Right ventricle myocardium inferior (tissue), 1 donor: ENCODE results near the gene TRMT11. TPM values are rescaled to one million over a fixed set of nuclear protein-coding genes. Genes with fewer than 3 reads are reported as not detected.
"Not testable (repeated sequence)": the region's sequence is repeated elsewhere in the genome, so short reads cannot be mapped to it uniquely, and the experiment has no call there.

Source experiments
- ATAC-seq: fragments of 200-7000 bp; cut with Tn5 transposase; one replicate; pipeline ENCODE4 v1.9.1; 2020; ENCODE audit warnings: mild to moderate bottlenecking, moderate library complexity
- DNase-seq: peaks from one replicate; pipeline ENCODE4 v3.0.0; 2021; ENCODE audit errors: missing footprints
- intact Hi-C: fragments of 100-400 bp; cut with DNase I; formaldehyde crosslinking; loops from one replicate; pipeline ENCODE4 v1.11.0; 2022
- total RNA-seq: library from RNA; stranded (reverse); fragmentation: NEBNext Ultra II Directional; extraction: Animal tissue kit (Norgen Biotek cat#: 25700); gene quantifications from one replicate; pipeline ENCODE4 v1.2.1, GENCODE V29; 2021
- donor health status: DM: no; HTN: yes; CAD: no; lungs with severe emphysema.

TRMT11 gene
- total RNA-seq, 1 donor from 2014 or later, result 8.0 TPM

DNA sequence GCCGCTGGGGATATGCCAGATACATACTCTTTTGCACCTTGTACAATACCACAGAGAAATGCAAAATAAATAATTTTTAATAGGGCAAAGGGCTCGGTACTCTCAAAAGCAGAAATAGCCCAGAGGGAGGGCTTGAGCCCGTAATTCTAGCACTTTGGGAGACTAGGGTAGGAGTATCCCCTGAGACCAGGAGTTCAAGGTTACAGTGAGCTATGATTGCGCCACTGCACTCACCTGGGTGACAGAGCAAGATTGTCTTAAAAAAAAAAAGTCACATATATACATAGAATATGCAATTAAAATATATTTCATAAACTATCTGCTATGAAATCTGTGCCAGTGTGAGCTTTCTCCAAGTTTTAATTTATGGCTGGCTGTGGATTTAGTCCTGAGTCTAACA, 818 bp upstream of the TRMT11 start:
- no peak for DNase-seq
- no peak for ATAC-seq
- intact Hi-C loops, result no loop called here

DNA sequence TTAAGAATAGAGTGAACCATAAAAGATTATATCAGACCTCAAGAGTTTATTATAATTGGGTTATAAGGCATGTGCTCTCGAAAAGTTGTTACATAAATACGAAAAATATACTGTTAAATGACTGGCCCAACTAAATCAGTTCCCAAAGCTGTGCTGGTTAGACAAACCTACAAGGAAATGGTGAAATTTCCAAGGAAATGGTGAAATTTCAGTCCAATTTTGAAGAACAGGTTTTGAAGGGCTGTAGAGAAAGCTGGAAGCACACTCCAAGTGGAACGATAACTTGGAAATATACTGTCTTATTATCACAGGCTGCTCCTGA, 400 bp upstream of the TRMT11 start:
- no peak for ATAC-seq
- DNase-seq, result no peak
- intact Hi-C loops, result no loop called here

DNA sequence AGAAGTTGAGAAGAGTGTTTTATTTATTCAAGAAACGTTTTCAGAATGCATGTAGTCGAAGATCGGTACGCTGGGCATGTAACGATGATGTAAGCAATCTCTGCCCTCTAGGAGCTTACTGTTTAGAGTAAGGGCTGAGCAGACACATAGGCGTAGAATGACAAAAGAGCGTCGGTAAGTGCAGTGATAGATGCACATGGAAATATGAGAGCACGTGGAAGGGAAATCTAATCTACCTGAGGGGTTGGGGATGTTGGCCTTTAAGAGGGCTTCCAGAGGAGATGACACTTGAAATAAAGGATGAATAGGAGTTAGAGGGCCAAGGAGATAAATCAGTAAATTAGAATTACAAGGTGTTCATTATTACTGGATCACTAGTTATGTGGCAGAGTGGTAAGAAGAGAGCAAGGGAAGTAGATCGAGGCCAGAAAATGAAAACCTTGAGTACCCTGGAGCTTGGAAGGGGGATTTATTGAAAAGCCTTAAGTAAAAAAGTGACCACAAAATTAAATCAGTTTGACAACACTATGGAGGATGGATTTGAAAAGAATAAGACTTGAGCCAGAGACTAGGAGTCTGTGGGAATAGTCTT, 782 bp downstream of the TRMT11 start:
- intact Hi-C loops, result no loop called here
- DNase-seq, result no peak
- peak; percentile 12 for ATAC-seq

DNA sequence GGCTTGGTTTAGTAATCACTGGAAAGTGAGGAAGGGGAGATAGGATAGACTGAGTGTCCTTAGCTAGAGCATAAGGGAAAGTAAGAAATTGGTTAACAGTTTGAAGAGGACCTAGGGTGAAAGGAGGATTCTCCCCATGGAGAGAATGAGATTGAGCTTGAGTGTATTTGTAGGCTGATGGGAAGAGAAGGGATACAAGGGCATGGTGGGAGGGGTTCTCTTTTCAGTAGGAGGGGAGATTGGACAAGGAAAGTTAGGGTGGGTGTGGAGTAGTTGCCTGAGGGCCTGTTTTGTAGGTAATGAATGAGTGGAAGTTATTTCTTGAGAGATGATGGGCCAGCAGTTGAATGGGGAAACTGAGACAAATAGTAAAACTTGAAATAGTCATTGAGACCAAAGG, 1.9 kb downstream of the TRMT11 start:
- DNase-seq, result no peak
- no peak for ATAC-seq
- intact Hi-C loops, result no loop called here

DNA sequence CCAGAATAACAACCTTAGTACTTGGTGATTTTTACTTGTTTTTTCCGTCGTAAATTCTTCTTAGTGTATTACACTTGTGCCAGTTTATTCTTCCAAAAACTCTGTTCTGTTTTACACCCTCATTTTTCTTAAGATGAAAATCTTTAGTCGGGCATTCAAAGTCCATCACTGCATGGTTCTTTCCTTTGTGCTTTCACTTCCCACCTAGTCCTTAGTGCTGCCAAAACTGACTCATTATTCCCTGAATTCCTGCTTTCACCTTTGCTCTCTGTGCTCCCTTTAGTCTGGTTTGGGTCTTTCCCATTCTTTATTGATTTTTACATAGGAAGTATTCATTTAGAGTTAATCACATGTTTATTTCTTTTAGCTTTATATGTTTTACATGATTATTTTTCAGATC, 3.3 kb downstream of the TRMT11 start:
- intact Hi-C loops, result no loop called here
- DNase-seq (no peak), ATAC-seq (no peak)

DNA sequence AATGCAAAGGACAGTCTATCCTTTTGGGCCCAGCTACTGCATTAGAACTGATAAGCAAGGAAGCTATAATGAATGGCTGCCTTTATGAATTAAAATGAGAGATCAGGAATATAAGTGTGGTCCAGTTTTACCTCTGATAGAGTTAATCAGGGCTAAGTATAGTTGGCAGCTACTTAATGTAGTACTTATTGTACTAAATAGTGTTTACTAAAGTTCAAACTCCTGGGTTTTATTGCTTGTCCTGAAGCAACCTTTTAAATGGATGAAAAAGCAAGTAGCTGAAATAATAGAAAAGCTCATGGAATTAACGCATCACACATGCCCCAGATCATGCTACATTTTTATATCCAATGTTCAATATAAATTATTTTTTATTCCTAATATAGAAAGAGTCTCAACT, 5.3 kb downstream of the TRMT11 start:
- intact Hi-C loops, result no loop called here
- no peak for ATAC-seq
- DNase-seq, result no peak

GRCh38 chr6:125994670-125995488, 8.5 kb downstream of the TRMT11 start:
- intact Hi-C loops, result no loop called here
- DNase-seq (no peak), ATAC-seq (peak; percentile 82)

DNA sequence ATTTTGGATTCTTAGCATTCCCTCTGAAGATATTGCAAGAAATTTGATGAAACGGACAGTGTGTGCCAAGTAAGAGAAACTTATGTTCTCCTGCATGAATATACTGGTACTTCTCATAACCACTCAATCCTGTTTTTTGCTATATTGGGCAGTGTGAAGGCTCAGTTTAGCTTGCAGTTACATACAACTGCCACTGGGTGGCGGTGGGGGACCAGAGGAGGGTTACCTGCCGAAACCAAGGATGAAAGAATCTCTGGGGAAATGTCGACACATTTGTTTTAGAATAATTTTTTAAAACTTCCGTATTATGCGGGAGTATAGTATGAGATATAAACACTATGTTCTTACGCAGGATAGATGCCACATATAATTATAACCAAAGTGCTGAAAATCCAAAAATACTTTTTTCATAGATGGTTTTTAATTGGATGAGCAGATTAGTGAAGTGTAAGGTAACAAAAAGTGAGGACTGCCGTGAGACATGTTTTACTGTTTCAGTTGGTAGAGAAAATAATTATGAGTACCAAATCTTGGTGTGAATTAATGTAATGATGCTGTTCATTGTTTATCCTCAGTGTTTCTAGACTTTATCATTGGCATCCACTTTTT, 9.7 kb downstream of the TRMT11 start:
- DNase-seq, result peak; percentile 75
- peak; percentile 89 for ATAC-seq
- intact Hi-C loops, result no loop called here

- ATAC-seq (no peak), DNase-seq (no peak)
Measured at GRCh38 chr6:126002755-126003679, 16.7 kb downstream of the TRMT11 start.

DNA sequence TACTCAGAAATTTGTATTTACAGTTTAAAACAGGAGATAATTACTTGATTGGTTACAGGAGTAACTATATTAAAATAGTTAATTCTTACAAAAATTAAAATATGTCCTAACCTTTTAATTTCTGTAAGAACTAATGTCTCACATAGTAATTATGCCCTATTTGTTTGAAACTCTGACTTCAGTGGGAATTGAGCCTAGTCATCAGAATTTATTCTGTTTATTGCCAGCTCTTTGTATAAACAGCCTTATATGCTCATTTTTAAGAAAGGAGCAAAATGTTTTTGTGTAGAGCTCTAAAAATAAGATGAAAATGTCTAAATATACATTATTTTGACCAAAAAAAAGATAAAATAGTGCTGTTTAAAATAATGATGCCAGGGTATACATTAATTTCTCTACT, 21.5 kb downstream of the TRMT11 start:
- intact Hi-C loops, result no loop called here
- ATAC-seq (no peak), DNase-seq (no peak)

More at GRCh38 chr6:126002755-126003679, 16.7 kb downstream of the TRMT11 start:
- intact Hi-C loops, result no loop called here

GRCh38 chr6:126010040-126010439, 23.7 kb downstream of the TRMT11 start:
- DNase-seq (no peak), ATAC-seq (no peak)
- intact Hi-C loops, result no loop called here

GRCh38 chr6:126015863-126016262, 29.5 kb downstream of the TRMT11 start:
- intact Hi-C loops, result no loop called here
- no peak for DNase-seq
- ATAC-seq, result no peak

- intact Hi-C loops, result no loop called here
- no peak for ATAC-seq
Measured at GRCh38 chr6:126016591-126016990, 30.3 kb downstream of the TRMT11 start.

GRCh38 chr6:126017668-126018067, 31.3 kb downstream of the TRMT11 start:
- DNase-seq (no peak), ATAC-seq (no peak)
- intact Hi-C loops, result no loop called here

More at GRCh38 chr6:126016591-126016990, 30.3 kb downstream of the TRMT11 start:
- DNase-seq, result no peak

DNA sequence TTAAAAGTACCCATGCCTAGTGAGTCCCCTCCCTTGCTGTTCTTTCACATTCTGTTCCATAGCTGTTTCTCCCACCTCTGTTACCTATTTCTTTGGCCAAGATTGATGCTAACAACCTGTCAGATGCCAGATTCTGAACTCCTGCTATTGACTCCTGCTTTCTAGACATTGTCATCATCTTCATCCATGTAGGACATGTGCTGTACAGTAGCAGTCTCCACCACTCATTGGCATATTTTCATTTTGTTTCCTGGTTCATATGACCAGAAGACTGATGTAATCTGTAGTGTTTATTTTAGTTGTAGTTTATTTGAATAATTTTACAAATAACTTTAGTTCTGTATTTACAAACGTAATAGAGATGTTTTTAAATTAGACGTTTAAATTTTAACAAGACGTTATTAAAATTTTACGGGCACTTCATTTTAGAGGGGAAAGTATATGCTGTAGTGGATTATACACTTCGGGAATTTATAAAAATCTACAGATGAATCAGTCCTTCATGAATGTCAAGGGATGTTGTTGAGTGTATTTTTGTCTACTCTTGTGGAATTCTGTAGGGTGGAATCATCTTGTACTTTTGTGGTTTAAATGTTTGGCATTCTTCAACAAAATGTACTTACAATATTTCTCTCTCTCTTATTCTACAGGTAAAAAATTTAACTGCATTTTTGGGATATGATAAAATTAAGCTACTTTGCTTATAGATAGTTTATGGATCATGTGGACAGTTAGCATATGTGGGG, 34.1 kb downstream of the TRMT11 start:
- no peak for DNase-seq
- intact Hi-C loops, result no loop called here
- no peak for ATAC-seq

DNA sequence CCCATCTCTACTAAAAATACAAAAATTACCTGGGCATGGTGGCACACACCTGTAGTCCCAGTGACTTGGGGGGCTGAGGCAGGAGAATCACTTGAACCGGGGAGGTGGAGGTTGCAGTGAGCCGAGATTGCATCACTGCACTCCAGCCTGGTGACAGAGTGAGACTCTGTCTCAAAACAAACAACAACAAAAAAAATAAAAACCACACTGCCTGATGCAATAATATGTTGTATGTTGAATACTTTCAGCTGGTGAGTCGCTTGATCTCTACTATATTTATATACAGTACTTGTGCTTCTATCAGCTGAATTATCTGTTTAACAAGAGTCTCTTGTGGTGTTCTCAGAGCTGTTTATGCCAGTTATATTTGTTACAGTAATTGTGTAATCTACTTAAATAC, 37.1 kb downstream of the TRMT11 start:
- ATAC-seq, DNase-seq, intact Hi-C loops: not testable (repeated sequence)

DNA sequence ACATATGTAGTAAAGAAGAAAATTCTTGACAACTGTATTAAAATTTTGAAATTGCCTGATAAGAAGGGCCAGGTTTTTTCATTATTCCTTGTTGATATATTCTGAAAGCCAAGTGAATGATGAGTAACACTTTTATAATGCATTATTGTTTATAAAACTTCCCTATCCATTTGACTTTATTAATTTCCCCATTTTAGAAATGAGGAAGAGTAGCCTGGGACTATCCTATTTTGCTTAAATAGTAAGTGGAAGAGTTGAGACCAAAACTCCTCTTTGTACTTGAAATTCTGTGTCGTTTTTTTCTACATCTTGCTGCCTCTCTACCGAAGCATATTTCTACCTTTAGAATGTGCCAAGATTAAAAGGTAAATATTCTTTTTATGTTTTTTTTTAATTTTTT, 39.7 kb downstream of the TRMT11 start:
- intact Hi-C loops, result no loop called here
- DNase-seq (no peak), ATAC-seq (no peak)

DNA sequence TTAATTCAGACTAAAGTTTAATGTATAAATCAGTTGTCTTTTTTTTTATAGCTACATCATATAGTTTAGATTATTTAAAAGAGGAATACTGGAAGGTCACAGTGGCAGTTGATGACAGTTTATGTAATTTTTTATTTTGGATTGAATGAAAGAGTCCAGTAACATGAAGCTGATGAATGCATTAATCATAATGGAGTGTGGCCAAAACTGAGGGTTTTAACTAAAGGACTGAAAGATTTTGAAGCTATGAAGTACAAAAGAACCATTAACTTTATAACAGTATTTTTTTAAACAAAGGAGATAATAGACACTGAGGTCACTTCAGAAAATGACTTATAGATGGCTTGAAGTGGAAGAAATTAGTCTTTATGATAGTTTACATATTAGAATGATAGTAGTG, 41.3 kb downstream of the TRMT11 start:
- ATAC-seq, result no peak
- intact Hi-C loops, result no loop called here
- no peak for DNase-seq

GRCh38 chr6:126030045-126030444, 43.7 kb downstream of the TRMT11 start:
- ATAC-seq (peak; percentile 68), DNase-seq (no peak)
- intact Hi-C loops, result loop anchor here (5.0 kb wide), 1 partner anchor 1092 kb away; no protein-coding TSS in a partner anchor
